HCT116 (cell line): ENCODE measurements around the gene CAMSAP1. TPM values are rescaled to one million over a fixed set of nuclear protein-coding genes. Genes with fewer than 3 reads are reported as not detected.
A peak's percentile ranks its signal among the peaks of the same experiment; 100 is the strongest.

Source experiments
- ATAC-seq: fragments of 200-7000 bp; cut with Tn5 transposase; 2 replicates; pipeline ENCODE4 v1.9.1; 2020; ENCODE audit warnings: mild to moderate bottlenecking, moderate library complexity
- Bru-seq: library from RNA; stranded (reverse); fragments of 400-500 nt; gene quantifications from one replicate; lab custom pipeline; 2021; lab: Mats Ljungman, UMichigan
- BruChase-seq, 2 experiments: library from RNA; stranded (reverse); fragments of 400-500 nt; gene quantifications; one replicate each; lab custom pipeline; 2021; lab: Mats Ljungman, UMichigan
- BruUV-seq: library from RNA; stranded (reverse); fragments of 400-500 nt; replicated peaks from 2 replicates; lab custom pipeline; 2021; lab: Mats Ljungman, UMichigan
- CTCF ChIA-PET: fragments of 300-600 bp; sonication (Branson Sonifier 250); formaldehyde crosslinking; loops from one replicate; lab custom pipeline; 2021; ENCODE audit warnings: antibody characterized with exemption; lab: Charles Lee
- POLR2A ChIA-PET: fragments of 300-600, 350-600 bp; sonication (Branson Sonifier 250); formaldehyde crosslinking; loops from one replicate; lab custom pipeline; 2021; ENCODE audit warnings: antibody characterized with exemption; lab: Charles Lee
- RAD21 ChIA-PET, 2 experiments: fragments of 300-600 bp; sonication (Branson Sonifier 250); formaldehyde crosslinking; loops; one replicate each; lab custom pipeline; 2023; ENCODE audit warnings: low total read pairs in 2 of 2; ENCODE audit not compliant: uncharacterized antibody in 2 of 2, unreplicated experiment in 2 of 2, low non-redundant PET in 1 of 2; lab: Charles Lee
- DNase-seq: peaks from one replicate; pipeline ENCODE4 v3.0.0-alpha.2; 2010; ENCODE audit warnings: low read depth, low spot score
- H2AFZ ChIP-seq: fragments of 200-600 bp; shearing (Covaris generic), sonication (generic); 2 replicates; pipeline ENCODE4 v1.6.1; 2017; ENCODE audit warnings: low read depth, mixed run types, mixed read lengths, antibody characterized with exemption, low read length; ENCODE audit not compliant: poor library complexity, severe bottlenecking
- H3K27ac ChIP-seq: 2 replicates; pipeline ENCODE4 v1.5.1; 2012; ENCODE audit warnings: low read depth, low read length
- H3K27me3 ChIP-seq: fragments of 200-600 bp; sonication (generic); 2 replicates; pipeline ENCODE4 v1.6.1; 2016; ENCODE audit warnings: mixed run types, low read length, mixed read lengths; ENCODE audit not compliant: insufficient read depth
- H3K36me3 ChIP-seq, 2 experiments: fragments of 200-500 bp in 1 of 2; fragments of 200-600 bp in 1 of 2; sonication (Bioruptor generic) in 1 of 2; sonication (generic) in 1 of 2; 2 replicates each; pipeline versions ENCODE4 v1.5.1 to v1.6.1; 2014 to 2016; ENCODE audit warnings: low read length in 2 of 2, inconsistent platforms in 1 of 2, mixed read lengths in 1 of 2, mixed run types in 1 of 2; ENCODE audit not compliant: insufficient read depth in 2 of 2, control insufficient read depth in 1 of 2
- H3K4me1 ChIP-seq, 2 experiments: fragments of 200-600 bp in 1 of 2; sonication (generic) in 1 of 2; 2 replicates each; pipeline versions ENCODE4 v1.5.1 to v1.6.1; 2012 to 2017; ENCODE audit warnings: low read length in 2 of 2, inconsistent platforms in 1 of 2, mild to moderate bottlenecking in 1 of 2, mixed read lengths in 1 of 2, mixed run types in 1 of 2, moderate library complexity in 1 of 2; ENCODE audit not compliant: insufficient read depth in 2 of 2, control insufficient read depth in 1 of 2
- H3K4me2 ChIP-seq: fragments of 200-600 bp; sonication (generic); 2 replicates; pipeline ENCODE4 v1.6.1; 2017; ENCODE audit warnings: mixed run types, low read length, mixed read lengths
- H3K4me3 ChIP-seq, 2 experiments: fragments of 200-600 bp in 1 of 2; sonication (generic) in 1 of 2; replicated peaks in 1 of 2; 2 replicates each; pipeline ENCODE4 v1.5.1; 2011 to 2016; ENCODE audit warnings: low read length in 2 of 2, control low read depth in 1 of 2, low read depth in 1 of 2, mild to moderate bottlenecking in 1 of 2, mixed read lengths in 1 of 2, mixed run types in 1 of 2
- H3K79me2 ChIP-seq: fragments of 200-600 bp; sonication (generic); 2 replicates; pipeline ENCODE4 v1.6.1; 2017; ENCODE audit warnings: mild to moderate bottlenecking, mixed run types, low read length, moderate library complexity, mixed read lengths; ENCODE audit not compliant: insufficient read depth
- H3K9ac ChIP-seq: fragments of 200-600 bp; sonication (generic); 2 replicates; pipeline ENCODE4 v1.6.1; 2016; ENCODE audit warnings: low read length, mixed read lengths
- H3K9me2 ChIP-seq: fragments of 200-600 bp; sonication (generic), shearing (Covaris generic); 2 replicates; pipeline ENCODE4 v1.6.1; 2017; ENCODE audit warnings: mixed run types, mild to moderate bottlenecking, moderate library complexity; ENCODE audit not compliant: insufficient read depth
- H3K9me3 ChIP-seq, 2 experiments: fragments of 200-500 bp in 1 of 2; fragments of 200-600 bp in 1 of 2; sonication (Bioruptor generic) in 1 of 2; sonication (generic) in 1 of 2; 2 replicates each; pipeline ENCODE4 v1.6.1; 2014 to 2017; ENCODE audit warnings: low read length in 2 of 2, mixed read lengths in 2 of 2, inconsistent platforms in 1 of 2, low read depth in 1 of 2, mild to moderate bottlenecking in 1 of 2, mixed run types in 1 of 2, moderate library complexity in 1 of 2; ENCODE audit not compliant: control insufficient read depth in 1 of 2, insufficient read depth in 1 of 2
- H4K20me1 ChIP-seq: fragments of 200-600 bp; sonication (generic), shearing (Covaris generic); 2 replicates; pipeline ENCODE4 v1.6.1; 2017; ENCODE audit warnings: mixed run types, mild to moderate bottlenecking, moderate library complexity; ENCODE audit not compliant: insufficient read depth
- CEBPB ChIP-seq: IDR thresholded peaks from 2 replicates; pipeline ENCODE4 v1.6.1; 2012; ENCODE audit warnings: low read depth
- CTCF ChIP-seq, 3 experiments: fragments of 200-600 bp in 1 of 3; sonication (generic) in 1 of 3; IDR thresholded peaks in 2 of 3; conservative IDR thresholded peaks in 1 of 3; 2 replicates each; pipeline ENCODE4 v1.5.1; 2012 to 2017; ENCODE audit warnings: low read depth in 2 of 3, low read length in 2 of 3, antibody characterized with exemption in 1 of 3, borderline replicate concordance in 1 of 3, control low read depth in 1 of 3, mild to moderate bottlenecking in 1 of 3, mixed read lengths in 1 of 3, mixed run types in 1 of 3, moderate library complexity in 1 of 3; ENCODE audit not compliant: insufficient read depth in 1 of 3
- EZH2 ChIP-seq: fragments of 200-600 bp; sonication (generic); IDR thresholded peaks from 2 replicates; pipeline ENCODE4 v1.6.1; 2017; ENCODE audit warnings: antibody characterized with exemption, mixed run types
- EZH2phosphoT487 ChIP-seq: fragments of 200-600 bp; IDR thresholded peaks from 2 replicates; pipeline ENCODE4 v1.6.1; 2018; ENCODE audit warnings: antibody characterized with exemption, borderline replicate concordance
- FOSL1 ChIP-seq: IDR thresholded peaks from 2 replicates; pipeline ENCODE4 v1.6.1; 2012; ENCODE audit warnings: low read depth
- MAX ChIP-seq: IDR thresholded peaks from 2 replicates; pipeline ENCODE4 v1.6.1; 2012
- POLR2A ChIP-seq: IDR thresholded peaks from 2 replicates; pipeline ENCODE4 v1.7.0; 2011; ENCODE audit warnings: borderline replicate concordance; ENCODE audit not compliant: insufficient read depth, insufficient read length; ENCODE audit errors: extremely low read depth
- POLR2AphosphoS5 ChIP-seq: IDR thresholded peaks from 2 replicates; pipeline ENCODE4 v1.6.1; 2011; ENCODE audit warnings: mild to moderate bottlenecking, low read depth, low read length, moderate library complexity
- RAD21 ChIP-seq: IDR thresholded peaks from 2 replicates; pipeline ENCODE4 v1.6.1; 2012; ENCODE audit warnings: low read depth, mild to moderate bottlenecking
- REST ChIP-seq: IDR thresholded peaks from 2 replicates; pipeline ENCODE4 v1.6.1; 2012; ENCODE audit warnings: low read depth
- SIN3A ChIP-seq: IDR thresholded peaks from 2 replicates; pipeline ENCODE4 v1.6.1; 2012; ENCODE audit warnings: low read depth
- SP1 ChIP-seq: IDR thresholded peaks from 2 replicates; pipeline ENCODE4 v1.6.1; 2012; ENCODE audit warnings: low read depth
- SRF ChIP-seq: IDR thresholded peaks from 2 replicates; pipeline ENCODE4 v1.6.1; 2012; ENCODE audit warnings: low read depth
- TCF7L2 ChIP-seq: IDR thresholded peaks from 2 replicates; pipeline ENCODE4 v1.7.0; 2011; ENCODE audit warnings: borderline replicate concordance, inconsistent platforms; ENCODE audit not compliant: insufficient read depth, insufficient read length; ENCODE audit errors: extremely low read depth
- ZBTB33 ChIP-seq: IDR thresholded peaks from 2 replicates; pipeline ENCODE4 v1.6.1; 2011; ENCODE audit warnings: mild to moderate bottlenecking, low read length, moderate library complexity; ENCODE audit not compliant: insufficient replicate concordance; ENCODE audit errors: extremely low read depth
- ZFX ChIP-seq: fragments of 450-650 bp; IDR thresholded peaks from 2 replicates; pipeline ENCODE4 v1.6.1; 2017
- ZNF274 ChIP-seq: fragments of 200-500 bp; sonication (Bioruptor generic); IDR thresholded peaks from 2 replicates; pipeline ENCODE4 v1.6.1; 2014; ENCODE audit warnings: mild to moderate bottlenecking, low read depth, low read length, inconsistent platforms
- intact Hi-C: fragments of 100-400 bp; cut with micrococcal nuclease; formaldehyde crosslinking; loops from 2 replicates; pipeline ENCODE4 v1.10.0; 2022
- long read RNA-seq: library from polyadenylated mRNA; unstranded; transcript quantifications from one replicate; pipeline ENCODE4 v2.0.0, GENCODE V29; 2021; ENCODE audit not compliant: unreplicated experiment
- polyA plus RNA-seq: library from polyadenylated mRNA; unstranded; fragments of >200 nt; gene quantifications from 2 replicates; pipeline ENCODE4 v1.2.1, GENCODE V29; 2012; ENCODE audit warnings: missing spikeins
- total RNA-seq: library from RNA; stranded (reverse); gene quantifications from one replicate; pipeline ENCODE4 v1.2.1, GENCODE V29; 2021; ENCODE audit not compliant: unreplicated experiment

The CAMSAP1 gene
- total RNA-seq (33.1 TPM), Bru-seq, nascent RNA (percentile 83 among the genes with signal in this experiment), BruChase-seq, experiment 1, labeled RNA remaining after a 6-hour chase (percentile 86 among the genes with signal in this experiment), BruChase-seq, experiment 2, labeled RNA remaining after a 2-hour chase (percentile 78 among the genes with signal in this experiment)
- polyA plus RNA-seq: 17.8 and 18.1 TPM in 2 replicates
- long read RNA-seq, full-length matches to known transcripts: 2 of 58 reads
- long read RNA-seq, partial matches to known transcripts: 29 of 58 reads
- long read RNA-seq, other reads (novel, unspliced or antisense): 27 of 58 reads

- BruUV-seq: no TSS peak
- Histone ChIP-seq H3K79me2 (peaks cover 72% of the 10 kb centered on the region), H3K9me3 (no peaks in the 10 kb centered on the region), H3K9ac (peak within 1 kb of the TSS; percentile 75), H3K9me2 (no peaks in the 10 kb centered on the region), H3K27ac (peak within 1 kb of the TSS; percentile 79), H3K27me3 (no peaks in the 10 kb centered on the region), H3K4me3 (peak within 1 kb of the TSS; percentile 63 to 79), H3K4me1 (peaks cover 31 to 49% of the 10 kb centered on the region in 2 experiments), H2AFZ (no peak within 1 kb of the TSS), H3K36me3 (peaks cover 0 to 16% of the 10 kb centered on the region in 2 experiments; a peak in 1 of 4 replicates), H3K4me2 (peak within 1 kb of the TSS; percentile 94), H4K20me1 (peaks cover 9% of the 10 kb centered on the region; the same call in 1 of the 2 replicates)
- intact Hi-C loops: no loop called here
- POLR2A ChIA-PET: interaction anchor here (0.7 kb wide), 1 partner anchor 12 kb away, joined by 3 read pairs; no protein-coding TSS in a partner anchor
- RAD21 ChIA-PET: interaction anchor here in 1 of 2 experiments (0.7 kb wide), 1 partner anchor 187 kb away, joined by 6 read pairs; no protein-coding TSS in a partner anchor
- DNase-seq: peak; percentile 74
- ATAC-seq: peak; percentile 83
- CTCF ChIA-PET: no interaction called here
- TF ChIP-seq ZNF274: no peak
- TF ChIP-seq SP1: 0 out of 2 replicates have a peak, but pooled peaks have one; percentile 34
- TF ChIP-seq POLR2A: peak; percentile 27
- TF ChIP-seq ZBTB33: no peak
- TF ChIP-seq TCF7L2: no peak
- no peak for TF ChIP-seq REST
- TF ChIP-seq ZFX: peak; percentile 40; the same call in 1 of the 2 replicates
- TF ChIP-seq RAD21: no peak
- TF ChIP-seq SRF: no peak
- peak; percentile 33 for TF ChIP-seq SIN3A
- TF ChIP-seq POLR2AphosphoS5: peak; percentile 86
- no peak for TF ChIP-seq FOSL1
- TF ChIP-seq MAX: peak; percentile 71; the same call in 1 of the 2 replicates
- no peak for TF ChIP-seq CTCF (IDR thresholded peaks at IDR 0.05 in 2 of 3, conservative IDR thresholded peaks at IDR 0.05 in 1 of 3; ENCODE audit: borderline replicate concordance in 1 of 3, insufficient read depth in 1 of 3, low read depth in 2 of 3, low read length in 2 of 3)
- no peak for TF ChIP-seq EZH2
- TF ChIP-seq CEBPB: no peak
- TF ChIP-seq EZH2phosphoT487: no peak
Observed at GRCh38 chr9:135907431-135908092, at the start of gene CAMSAP1. Gene CAMSAP1 (minus strand): TSS chr9:135907546. CDS start chr9:135907159, 387 bp downstream.
